ENCODE data around the gene ANKRD55. TPM values are rescaled to one million over a fixed set of nuclear protein-coding genes. Genes with fewer than 3 reads are reported as not detected.
A peak's percentile ranks its signal among the peaks of the same experiment; 100 is the strongest.

Gene ANKRD55
- total RNA-seq, 4 donors from 2014 or later: 0.44 to 0.46 TPM; not detected in 2

DNA sequence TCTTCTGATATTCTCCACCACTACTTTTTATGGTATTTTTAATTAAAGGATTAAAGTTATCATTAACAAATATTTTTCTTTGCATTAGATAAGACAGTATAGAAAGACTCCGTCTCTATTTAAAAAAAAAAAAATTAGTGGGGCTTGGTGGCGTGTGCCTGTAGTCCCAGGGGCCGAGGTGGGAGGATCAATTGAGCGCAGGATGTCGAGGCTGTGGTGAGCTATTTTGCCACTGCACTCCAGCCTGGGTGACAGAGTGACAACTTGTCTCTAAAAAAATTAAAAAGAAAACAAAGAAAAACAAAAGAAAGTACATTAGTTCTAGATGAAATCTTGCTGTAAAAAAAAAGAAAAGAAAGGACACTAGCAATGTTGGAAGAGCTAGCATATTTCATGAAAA, 141.0 kb downstream of the ANKRD55 start:
- DNase-seq (ENCODE audit: low spot score) (no peak), ATAC-seq (ENCODE audit: low FRiP score) (no peak)
- TF ChIP-seq, protein P1, sequence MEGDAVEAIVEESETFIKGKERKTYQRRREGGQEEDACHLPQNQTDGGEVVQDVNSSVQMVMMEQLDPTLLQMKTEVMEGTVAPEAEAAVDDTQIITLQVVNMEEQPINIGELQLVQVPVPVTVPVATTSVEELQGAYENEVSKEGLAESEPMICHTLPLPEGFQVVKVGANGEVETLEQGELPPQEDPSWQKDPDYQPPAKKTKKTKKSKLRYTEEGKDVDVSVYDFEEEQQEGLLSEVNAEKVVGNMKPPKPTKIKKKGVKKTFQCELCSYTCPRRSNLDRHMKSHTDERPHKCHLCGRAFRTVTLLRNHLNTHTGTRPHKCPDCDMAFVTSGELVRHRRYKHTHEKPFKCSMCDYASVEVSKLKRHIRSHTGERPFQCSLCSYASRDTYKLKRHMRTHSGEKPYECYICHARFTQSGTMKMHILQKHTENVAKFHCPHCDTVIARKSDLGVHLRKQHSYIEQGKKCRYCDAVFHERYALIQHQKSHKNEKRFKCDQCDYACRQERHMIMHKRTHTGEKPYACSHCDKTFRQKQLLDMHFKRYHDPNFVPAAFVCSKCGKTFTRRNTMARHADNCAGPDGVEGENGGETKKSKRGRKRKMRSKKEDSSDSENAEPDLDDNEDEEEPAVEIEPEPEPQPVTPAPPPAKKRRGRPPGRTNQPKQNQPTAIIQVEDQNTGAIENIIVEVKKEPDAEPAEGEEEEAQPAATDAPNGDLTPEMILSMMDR (IDR thresholded peaks at IDR 0.05): no peak

DNA sequence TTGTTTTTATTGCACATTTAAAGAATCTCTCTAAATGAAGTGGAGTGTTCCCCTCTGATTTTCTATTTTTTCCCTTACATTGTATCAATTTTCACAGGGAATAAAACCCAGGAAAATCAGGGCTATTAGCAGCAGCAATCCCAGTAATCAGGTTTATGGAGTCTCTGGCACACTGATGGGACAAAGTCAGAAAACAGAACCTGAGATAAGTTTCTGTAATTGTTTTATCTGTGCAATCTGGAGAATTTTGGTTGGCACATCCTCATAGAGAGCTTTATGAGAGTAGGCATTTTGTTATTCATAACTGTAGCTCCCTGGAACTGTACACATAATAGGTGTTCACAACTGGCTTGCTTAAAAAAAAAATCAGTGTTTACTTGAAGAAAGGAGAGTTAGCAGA, 141.5 kb downstream of the ANKRD55 start:
- TF ChIP-seq, protein P1 (IDR thresholded peaks at IDR 0.05): no peak
- DNase-seq (ENCODE audit: low spot score) (no peak), ATAC-seq (ENCODE audit: low FRiP score) (no peak)

DNA sequence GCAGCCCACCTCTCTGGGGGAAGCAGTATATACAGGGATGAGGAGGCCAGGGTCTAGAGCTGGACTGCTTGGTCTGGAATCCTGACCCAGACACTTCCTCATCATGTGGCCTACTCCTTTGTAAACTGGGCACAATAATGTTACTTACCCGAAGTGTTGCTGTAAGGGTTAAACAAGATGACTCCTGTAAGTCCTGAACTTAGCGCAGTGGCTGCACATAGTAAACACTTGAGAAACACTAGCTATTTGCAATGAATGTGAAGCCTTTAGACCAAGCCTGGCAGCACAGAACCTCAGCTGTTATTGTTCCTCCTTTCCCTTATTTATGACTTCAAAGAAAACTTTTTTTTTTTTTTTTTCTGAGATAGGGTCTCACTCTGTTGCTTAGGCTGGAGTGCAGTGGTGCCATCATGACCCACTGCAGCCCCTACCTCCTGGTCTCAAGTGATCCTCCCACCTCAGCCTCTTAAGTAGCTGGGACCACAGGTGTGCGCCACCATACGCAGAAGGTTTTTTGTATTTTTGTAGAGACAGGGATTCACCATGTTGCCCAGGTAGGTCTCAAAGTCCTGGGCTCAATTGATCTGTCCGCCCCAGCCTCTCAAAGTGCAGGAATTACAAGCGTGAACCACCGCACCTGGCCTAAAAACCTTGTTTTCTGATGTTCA, 142.2 kb downstream of the ANKRD55 start:
- ATAC-seq (ENCODE audit: low FRiP score) (no peak), DNase-seq (ENCODE audit: low spot score) (no peak)
- TF ChIP-seq, protein P1 (IDR thresholded peaks at IDR 0.05): no peak

DNA sequence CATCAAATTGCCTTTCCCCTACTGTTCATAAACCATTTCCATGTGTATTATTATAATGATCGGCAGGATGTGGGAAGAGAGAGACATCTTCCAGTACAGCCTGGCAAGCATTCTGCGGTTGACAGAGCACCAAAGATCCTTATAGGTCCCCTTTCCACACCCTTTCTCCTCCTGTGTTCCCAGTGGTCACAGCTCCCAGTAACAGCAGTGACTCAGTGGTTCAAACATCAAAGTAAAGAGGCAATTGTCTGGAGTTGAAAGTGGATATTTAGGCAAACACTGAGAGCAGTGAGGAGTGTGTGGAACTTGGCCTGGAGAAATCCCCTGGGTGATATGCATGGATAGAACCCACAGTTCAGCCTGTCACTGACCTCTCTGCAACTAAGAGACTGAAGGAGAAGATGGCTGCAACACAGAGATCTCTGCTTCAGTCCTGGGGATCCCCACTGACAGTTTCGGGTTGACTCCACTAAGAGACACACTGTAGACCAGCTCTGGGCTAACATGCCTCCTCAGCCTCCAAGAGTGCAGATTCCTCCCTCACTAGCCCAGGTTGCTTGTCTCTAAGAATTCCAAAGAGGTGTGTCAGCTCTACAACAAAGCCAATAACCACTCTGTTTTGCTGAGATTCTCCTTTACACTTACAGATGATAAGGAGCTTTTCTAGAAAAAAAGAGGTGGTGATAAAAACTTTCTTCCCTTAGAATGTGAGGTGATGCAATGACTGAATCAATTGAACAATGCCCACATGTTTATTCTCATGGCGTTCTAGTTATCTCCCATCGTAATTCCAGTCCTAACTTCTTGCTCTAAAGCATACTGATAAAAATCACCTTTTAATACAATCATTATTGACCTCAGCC, 143.9 kb downstream of the ANKRD55 start:
- ATAC-seq (ENCODE audit: low FRiP score) (peak; percentile 77), DNase-seq (ENCODE audit: low spot score) (no peak)
- TF ChIP-seq, protein P1 (IDR thresholded peaks at IDR 0.05): no peak

DNA sequence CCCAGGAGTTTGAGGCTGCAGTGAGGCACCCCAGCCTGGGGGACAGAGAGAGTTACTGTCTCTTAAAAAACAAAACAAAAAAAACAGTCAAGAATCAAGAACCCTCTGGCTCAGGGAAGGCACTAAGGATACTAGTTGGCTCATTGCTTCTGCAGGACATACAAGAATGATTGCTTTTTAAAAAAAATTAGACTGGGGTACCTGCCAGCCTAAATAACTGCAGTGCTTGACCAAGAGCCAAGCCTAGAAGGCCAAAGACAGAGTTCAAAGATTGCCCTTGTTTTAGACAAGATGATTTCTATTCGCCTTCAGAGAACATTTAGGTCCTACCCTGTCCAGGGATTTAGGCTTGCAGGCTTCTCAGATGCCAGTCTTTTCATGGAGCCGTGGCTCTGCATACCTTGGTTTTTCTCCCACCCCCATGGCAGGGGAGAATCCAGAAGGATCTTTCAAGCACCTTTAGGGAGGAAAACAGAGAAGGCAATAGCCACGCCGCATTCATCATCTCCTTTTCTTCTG, 144.6 kb downstream of the ANKRD55 start:
- DNase-seq (ENCODE audit: low spot score): no peak
- ATAC-seq (ENCODE audit: low FRiP score): peak; percentile 37
- TF ChIP-seq, protein P1 (IDR thresholded peaks at IDR 0.05): no peak

DNA sequence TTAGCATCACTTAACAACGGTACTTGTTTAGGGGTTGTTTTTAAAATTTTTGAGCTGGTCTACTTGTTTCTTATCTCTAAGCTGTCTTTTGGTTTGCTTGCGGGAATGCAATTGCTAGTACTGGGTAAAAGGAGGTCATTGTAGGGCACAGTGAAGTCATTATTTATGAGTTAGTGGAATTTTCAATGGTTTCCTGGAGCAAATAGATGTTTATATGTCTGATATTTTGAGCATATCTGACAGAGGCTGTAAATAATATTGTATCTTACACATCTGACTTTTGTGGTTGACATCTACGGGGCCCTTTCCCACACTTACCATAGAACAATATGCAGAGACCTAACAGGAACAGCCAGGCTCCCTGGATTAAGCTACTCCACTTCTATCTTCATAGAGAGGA, 147.9 kb downstream of the ANKRD55 start:
- DNase-seq (ENCODE audit: low spot score) (no peak), ATAC-seq (ENCODE audit: low FRiP score) (peak; percentile 5)
- TF ChIP-seq, protein P1 (IDR thresholded peaks at IDR 0.05): no peak
